D721Med (cell line): Measurements from ENCODE around the gene CCNY.
A peak's percentile ranks its signal among the peaks of the same experiment; 100 is the strongest.

ENCODE experiments used
- DNase-seq: peaks from one replicate; pipeline ENCODE4 v3.0.0; 2011; ENCODE audit warnings: low spot score; ENCODE audit not compliant: insufficient read length
- FAIRE-seq: peaks from 2 replicates; lab custom pipeline; 2011; peaks lifted over from hg19 to GRCh38; lab: Jason Lieb, UNC
- TF ChIP-seq, protein P1 (sequence below): IDR thresholded peaks from 2 replicates; pipeline ENCODE4 v1.5.1; 2012; ENCODE audit warnings: mild to moderate bottlenecking, control low read depth; ENCODE audit not compliant: insufficient read depth; ENCODE audit errors: missing control alignments

CCNY gene

DNA sequence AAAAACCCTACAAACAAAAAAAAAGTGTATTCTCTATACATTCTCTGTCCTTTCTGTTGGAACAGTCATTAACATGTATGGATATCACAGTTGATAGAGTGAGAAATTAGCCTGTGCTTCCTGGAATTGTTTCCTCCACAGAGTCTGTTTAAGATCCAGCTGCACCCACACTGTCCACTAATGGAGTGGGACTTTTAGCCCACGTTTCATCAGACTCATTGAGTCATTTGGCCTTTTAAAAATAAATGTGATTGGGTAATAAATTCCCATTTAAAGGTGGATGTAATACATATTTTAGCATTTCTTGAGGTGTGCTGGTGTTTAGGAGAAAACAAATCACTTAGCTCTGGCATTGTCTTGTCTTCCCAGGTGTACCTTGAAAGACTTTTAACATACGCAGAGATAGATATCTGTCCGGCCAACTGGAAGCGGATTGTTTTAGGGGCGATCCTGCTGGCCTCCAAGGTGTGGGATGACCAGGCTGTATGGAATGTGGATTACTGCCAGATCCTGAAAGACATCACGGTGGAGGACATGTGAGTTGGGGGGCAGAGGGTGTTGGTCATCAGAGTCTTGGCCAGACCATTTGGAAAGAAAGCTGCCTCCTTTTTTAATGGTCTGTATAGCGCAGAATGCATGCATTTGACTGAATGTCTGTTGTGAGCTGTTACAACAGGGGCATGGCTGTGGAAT is 216.5 kb downstream of the CCNY start:
- TF ChIP-seq, protein P1, sequence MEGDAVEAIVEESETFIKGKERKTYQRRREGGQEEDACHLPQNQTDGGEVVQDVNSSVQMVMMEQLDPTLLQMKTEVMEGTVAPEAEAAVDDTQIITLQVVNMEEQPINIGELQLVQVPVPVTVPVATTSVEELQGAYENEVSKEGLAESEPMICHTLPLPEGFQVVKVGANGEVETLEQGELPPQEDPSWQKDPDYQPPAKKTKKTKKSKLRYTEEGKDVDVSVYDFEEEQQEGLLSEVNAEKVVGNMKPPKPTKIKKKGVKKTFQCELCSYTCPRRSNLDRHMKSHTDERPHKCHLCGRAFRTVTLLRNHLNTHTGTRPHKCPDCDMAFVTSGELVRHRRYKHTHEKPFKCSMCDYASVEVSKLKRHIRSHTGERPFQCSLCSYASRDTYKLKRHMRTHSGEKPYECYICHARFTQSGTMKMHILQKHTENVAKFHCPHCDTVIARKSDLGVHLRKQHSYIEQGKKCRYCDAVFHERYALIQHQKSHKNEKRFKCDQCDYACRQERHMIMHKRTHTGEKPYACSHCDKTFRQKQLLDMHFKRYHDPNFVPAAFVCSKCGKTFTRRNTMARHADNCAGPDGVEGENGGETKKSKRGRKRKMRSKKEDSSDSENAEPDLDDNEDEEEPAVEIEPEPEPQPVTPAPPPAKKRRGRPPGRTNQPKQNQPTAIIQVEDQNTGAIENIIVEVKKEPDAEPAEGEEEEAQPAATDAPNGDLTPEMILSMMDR: no peak
- DNase-seq (no peak), FAIRE-seq (no peak)

DNA sequence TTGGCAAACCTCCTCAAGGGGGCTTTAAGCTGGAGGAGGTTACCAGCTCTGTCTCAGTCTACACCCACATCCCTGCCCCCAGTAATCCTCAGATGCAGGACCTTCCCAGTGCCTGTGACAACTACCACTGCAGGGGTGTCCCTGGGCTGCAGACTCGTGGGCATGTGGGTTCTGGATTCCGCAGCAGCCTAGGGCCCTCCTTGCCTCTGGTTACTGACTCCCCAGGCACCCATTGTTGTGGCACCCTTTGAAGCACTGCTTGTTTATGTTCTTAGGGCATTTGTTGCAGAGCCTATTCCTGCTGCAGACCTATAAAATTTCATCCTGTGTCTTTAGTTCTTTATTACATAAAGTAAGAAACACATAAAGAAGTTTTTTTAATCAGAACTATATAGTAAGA is 217.7 kb downstream of the CCNY start:
- DNase-seq (no peak), FAIRE-seq (no peak)
- TF ChIP-seq, protein P1: no peak

DNA sequence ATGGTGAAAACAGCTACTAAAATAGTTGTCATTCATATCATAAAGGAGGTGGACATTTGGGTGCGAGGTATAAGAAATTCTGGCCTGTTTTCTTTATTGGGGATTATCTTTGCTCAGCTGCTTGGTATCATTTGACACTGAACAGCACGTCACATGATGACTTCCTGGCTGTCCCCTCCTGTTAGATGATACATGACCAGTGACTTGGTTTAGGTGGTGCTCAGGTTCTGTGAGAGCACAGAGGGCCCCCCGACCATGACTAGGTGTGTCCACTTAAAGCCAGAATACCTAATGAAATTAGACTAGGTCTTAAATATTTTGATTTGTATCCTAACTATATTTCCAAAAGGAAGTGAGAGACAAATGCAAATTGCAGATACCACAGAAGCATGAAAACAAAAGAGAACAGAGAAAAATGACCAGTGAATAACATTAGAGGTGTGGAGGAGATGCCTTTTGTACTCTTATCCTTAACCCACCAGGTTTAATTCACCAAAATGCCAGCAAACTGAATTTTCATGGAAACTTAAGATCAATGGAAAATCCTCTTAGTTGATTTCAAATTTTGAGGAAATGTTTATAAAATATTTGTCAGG is 218.2 kb downstream of the CCNY start:
- no peak for DNase-seq
- no peak for FAIRE-seq
- TF ChIP-seq, protein P1: no peak

DNA sequence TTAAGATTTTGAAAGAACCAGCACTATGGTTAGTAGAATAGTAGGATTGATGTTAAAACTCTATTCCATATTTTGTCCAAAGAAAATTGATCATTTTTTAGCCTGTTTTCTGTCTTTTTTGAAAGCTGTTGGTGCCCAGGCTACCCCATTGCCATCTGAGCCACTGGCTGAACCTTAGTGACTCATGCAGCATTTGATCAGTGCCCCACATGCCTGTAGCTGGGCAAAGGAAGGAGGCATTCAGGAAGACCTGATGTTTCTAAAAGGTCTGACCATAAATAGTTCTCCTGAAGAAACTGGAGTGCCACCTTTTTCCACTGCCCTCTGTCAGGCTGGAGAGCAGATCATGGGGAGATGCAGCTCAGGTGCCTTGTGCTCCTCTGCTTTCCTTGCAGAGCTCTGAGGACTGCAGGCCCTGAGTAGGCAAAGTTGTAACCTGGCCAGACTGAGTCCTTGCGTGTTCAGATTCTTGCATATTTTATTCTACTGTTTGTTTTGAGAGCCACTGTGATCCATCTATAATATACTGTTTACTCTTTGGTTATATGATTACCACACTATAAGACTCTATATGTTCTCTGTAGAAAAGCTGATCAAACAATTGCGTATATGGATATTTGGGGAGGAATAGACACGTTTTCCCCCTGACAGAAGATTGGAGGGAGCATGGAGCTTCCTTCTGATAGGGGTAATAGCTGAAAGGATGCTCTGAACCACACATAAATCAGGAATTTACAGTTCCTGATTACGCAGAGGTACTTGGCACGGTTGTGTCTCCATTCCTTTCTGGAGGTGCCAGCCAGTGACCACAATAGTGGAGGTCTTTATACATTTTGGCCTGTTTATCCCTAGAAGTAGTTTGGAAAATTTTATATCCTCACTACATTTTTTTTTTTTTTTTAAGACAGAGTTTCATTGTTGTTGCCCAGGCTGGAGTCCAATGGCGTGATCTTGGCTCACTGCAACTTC is 219.9 kb downstream of the CCNY start:
- DNase-seq (no peak), FAIRE-seq (no peak)
- TF ChIP-seq, protein P1: no peak

DNA sequence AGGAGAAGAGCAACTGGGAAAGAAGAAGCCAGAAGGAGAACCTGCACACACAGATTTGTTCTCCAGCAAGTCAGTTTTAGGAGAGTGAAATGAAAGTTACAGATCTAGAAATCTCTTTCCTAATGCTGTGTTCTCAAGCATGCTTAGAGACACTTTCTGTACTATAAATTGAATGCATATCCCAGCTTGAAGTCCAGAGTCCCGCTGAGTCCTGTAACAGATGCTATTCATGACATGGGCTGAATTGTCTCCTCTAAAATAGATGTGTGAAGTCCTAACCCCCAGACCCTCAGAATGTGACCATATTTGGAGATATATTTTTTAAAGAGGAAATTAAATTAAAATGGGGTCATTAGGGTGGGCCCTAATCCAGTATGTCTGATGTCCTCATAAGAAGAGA is 222.0 kb downstream of the CCNY start:
- TF ChIP-seq, protein P1: no peak
- DNase-seq (no peak), FAIRE-seq (peak; percentile 51)

DNA sequence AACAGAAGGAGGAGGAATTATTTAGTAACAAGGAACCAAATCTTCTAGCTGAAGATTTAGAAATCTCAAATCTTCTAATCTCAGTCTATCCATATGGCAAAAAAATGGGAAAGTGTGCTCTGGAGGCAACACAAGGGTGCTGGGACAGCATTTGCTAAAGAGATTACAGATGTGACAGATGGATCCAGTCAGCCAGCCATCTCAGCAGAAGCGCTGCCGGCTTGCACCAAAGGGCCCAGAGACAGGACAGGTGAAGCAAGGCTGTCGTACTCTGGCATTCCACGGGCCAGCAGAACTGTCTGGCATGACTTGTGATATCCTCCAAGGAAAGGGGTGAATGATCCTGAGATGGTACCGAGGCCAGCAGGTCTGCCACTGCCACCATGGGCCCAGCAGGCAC is 223.1 kb downstream of the CCNY start:
- peak; percentile 94 for FAIRE-seq
- DNase-seq: peak; percentile 36
- TF ChIP-seq, protein P1: no peak
